GM13977 (cell line): Measurements from ENCODE around the gene COL6A2.

Experiments
- DNase-seq: peaks from one replicate; pipeline ENCODE4 v3.0.0; 2012; ENCODE audit warnings: low spot score
- CTCF ChIP-seq: IDR thresholded peaks from 2 replicates; pipeline ENCODE4 v1.5.1; 2012; ENCODE audit warnings: mild to moderate bottlenecking, control low read depth; ENCODE audit not compliant: insufficient read depth; ENCODE audit errors: extremely low read depth, missing control alignments
- in situ Hi-C: fragments of 300-500 bp; cut with MboI; formaldehyde crosslinking; loops from one replicate; pipeline ENCODE4 v1.12.0; 2022; ENCODE audit warnings: low sequenced_read_pairs, low pct_unique_long_range_greater_than_20kb, mixed read lengths, inconsistent platforms; ENCODE audit not compliant: unreplicated experiment

The COL6A2 gene

GRCh38 chr21:46141767-46142581, 44.1 kb downstream of the COL6A2 start:
- DNase-seq, result no peak
- no peak for TF ChIP-seq CTCF
- in situ Hi-C loops, result no loop called here

- TF ChIP-seq CTCF, result no peak
- in situ Hi-C loops, result no loop called here
- DNase-seq, result no peak
These were observed 44.9 kb downstream of the COL6A2 start for GRCh38 chr21:46142582-46143473.

- DNase-seq, result no peak
- TF ChIP-seq CTCF, result no peak
- in situ Hi-C loops, result no loop called here
These were observed 46.7 kb downstream of the COL6A2 start for GRCh38 chr21:46144464-46145070.

- DNase-seq, result no peak
- in situ Hi-C loops, result no loop called here
These were observed 47.4 kb downstream of the COL6A2 start for GRCh38 chr21:46145159-46145839.

GRCh38 chr21:46145840-46146691, 48.2 kb downstream of the COL6A2 start:
- no peak for TF ChIP-seq CTCF
- no peak for DNase-seq
- in situ Hi-C loops, result no loop called here

More at GRCh38 chr21:46145159-46145839, 47.4 kb downstream of the COL6A2 start:
- TF ChIP-seq CTCF, result no peak
